Uterus (tissue), 4 donors: ENCODE data around the gene SUPT5H. TPM values are rescaled to one million over a fixed set of nuclear protein-coding genes. Genes with fewer than 3 reads are reported as not detected.
A peak's percentile ranks its signal among the peaks of the same experiment; 100 is the strongest.

ENCODE experiments used
- DNase-seq, 2 donors: peaks; one replicate each; pipeline ENCODE4 v3.0.0-alpha.2; 2019 to 2020
- H3K27ac ChIP-seq, 2 donors: fragments of 200-600 bp; sonication (generic); 1 replicate in 1 of 2; 2 replicates in 1 of 2; pipeline ENCODE4 v1.5.1; 2016 to 2018
- H3K27me3 ChIP-seq, 2 donors: fragments of 200-600 bp; sonication (generic); one replicate each; pipeline ENCODE4 v1.5.1; 2018 to 2019; ENCODE audit warnings: control low read depth in 1 of 2
- H3K36me3 ChIP-seq, 2 donors: fragments of 200-600 bp; sonication (generic); one replicate each; pipeline ENCODE4 v1.5.1; 2019; ENCODE audit warnings: control low read depth in 1 of 2
- H3K4me1 ChIP-seq, 2 donors: fragments of 200-600 bp; sonication (generic); one replicate each; pipeline ENCODE4 v1.5.1; 2018 to 2019; ENCODE audit warnings: control low read depth in 1 of 2
- H3K4me3 ChIP-seq, 2 donors: fragments of 200-600 bp; sonication (generic); 1 replicate in 1 of 2; 2 replicates in 1 of 2; pipeline ENCODE4 v1.5.1; 2018 to 2019; ENCODE audit warnings: mild to moderate bottlenecking in 1 of 2
- H3K9me3 ChIP-seq, 2 donors: fragments of 200-600 bp; sonication (generic); one replicate each; pipeline ENCODE4 v1.5.1; 2019; ENCODE audit warnings: control low read depth in 1 of 2
- CTCF ChIP-seq, 4 experiments: fragments of 200-600 bp in 2 of 4; fragments of 450-650 bp in 2 of 4; sonication (generic) in 2 of 4; IDR thresholded peaks; one replicate each; pipeline ENCODE4 v1.5.1; 2016 to 2019; ENCODE audit warnings: antibody characterized with exemption in 4 of 4, mild to moderate bottlenecking in 2 of 4, moderate library complexity in 1 of 4
- POLR2A ChIP-seq, 2 donors: fragments of 450-650 bp; IDR thresholded peaks; one replicate each; pipeline ENCODE4 v1.6.1; 2016; ENCODE audit warnings: antibody characterized with exemption in 2 of 2, mild to moderate bottlenecking in 1 of 2, moderate library complexity in 1 of 2
- intact Hi-C: fragments of 100-400 bp; cut with DNase I; formaldehyde crosslinking; loops from one replicate; pipeline ENCODE4 v1.15.1; 2023; ENCODE audit warnings: low total_unique reads
- total RNA-seq, 4 donors: library from RNA; depleted of rRNA in 3 of 4; stranded (reverse); fragments of >200 nt in 3 of 4; gene quantifications; one replicate each; pipeline versions ENCODE4 v1.1.0 to v1.2.4, GENCODE V29; 2014 to 2023
- donor health status: DM: yes; HTN: yes; CAD: no.

SUPT5H gene
- total RNA-seq, 4 donors from 2014 or later: 11.8 to 119 (median 40.0) TPM

GRCh38 chr19:39415111-39416046, 30.0 kb upstream of the SUPT5H start:
- H3K4me1 ChIP-seq: peaks cover 0 to 20% of the 10 kb centered on the region in 2 donors

GRCh38 chr19:39416152-39417120, 28.9 kb upstream of the SUPT5H start:
- Histone ChIP-seq H3K27ac (peak overlapping the region; percentile 98 to 99), H3K27me3 (no peaks in the 10 kb centered on the region), H3K9me3 (no peaks in the 10 kb centered on the region), H3K36me3 (no peaks in the 10 kb centered on the region), H3K4me3 (no peak overlapping the region), H3K4me1 (peaks cover 0 to 20% of the 10 kb centered on the region in 2 donors)
- peak; percentile 31 to 39 for DNase-seq
- intact Hi-C loops: no loop called here
- TF ChIP-seq CTCF (IDR thresholded peaks at IDR 0.05) (no peak), POLR2A (IDR thresholded peaks at IDR 0.05) (no peak)

More at GRCh38 chr19:39415111-39416046, 30.0 kb upstream of the SUPT5H start:
- no peaks in the 10 kb centered on the region for H3K27me3 ChIP-seq
- no peaks in the 10 kb centered on the region for H3K9me3 ChIP-seq
- peak; percentile 28 to 41 for DNase-seq
- no peak for TF ChIP-seq CTCF (IDR thresholded peaks at IDR 0.05)
- TF ChIP-seq POLR2A (IDR thresholded peaks at IDR 0.05): no peak
- H3K4me3 ChIP-seq: peak overlapping the region in 1 of 2 donors; percentile 98
- peak overlapping the region; percentile 98 to 99 for H3K27ac ChIP-seq
- intact Hi-C loops: no loop called here
- H3K36me3 ChIP-seq: no peaks in the 10 kb centered on the region

- Histone ChIP-seq H3K9me3 (no peaks in the 10 kb centered on the region), H3K27me3 (no peaks in the 10 kb centered on the region), H3K4me3 (no peak overlapping the region), H3K27ac (no peak overlapping the region), H3K36me3 (no peaks in the 10 kb centered on the region), H3K4me1 (peaks cover 0 to 20% of the 10 kb centered on the region in 2 donors)
- no peak for DNase-seq
- intact Hi-C loops: no loop called here
- TF ChIP-seq CTCF (IDR thresholded peaks at IDR 0.05) (no peak), POLR2A (IDR thresholded peaks at IDR 0.05) (no peak)
Measured at GRCh38 chr19:39417463-39418181, 27.8 kb upstream of the SUPT5H start.

- H3K4me3 ChIP-seq: no peak overlapping the region
- no peak for TF ChIP-seq POLR2A (IDR thresholded peaks at IDR 0.05)
- TF ChIP-seq CTCF (IDR thresholded peaks at IDR 0.05): no peak
- H3K27me3 ChIP-seq: no peaks in the 10 kb centered on the region
- H3K9me3 ChIP-seq: no peaks in the 10 kb centered on the region
- H3K36me3 ChIP-seq: no peaks in the 10 kb centered on the region
- H3K27ac ChIP-seq: no peak overlapping the region
- H3K4me1 ChIP-seq: peaks cover 0 to 20% of the 10 kb centered on the region in 2 donors
- no peak for DNase-seq
- intact Hi-C loops: no loop called here
Measured at GRCh38 chr19:39419003-39419402, 26.4 kb upstream of the SUPT5H start.
